GM19468 (cell line): ENCODE data around the gene CFAP210.

Source experiments
- ATAC-seq: cut with Tn5 transposase; IDR thresholded peaks from one replicate; pipeline ENCODE4 v1.9.1; 2021; ENCODE audit warnings: mild to moderate bottlenecking, moderate library complexity, moderate number of reproducible peaks; ENCODE audit not compliant: unreplicated experiment; ENCODE audit errors: extremely low read depth

CFAP210 gene

DNA sequence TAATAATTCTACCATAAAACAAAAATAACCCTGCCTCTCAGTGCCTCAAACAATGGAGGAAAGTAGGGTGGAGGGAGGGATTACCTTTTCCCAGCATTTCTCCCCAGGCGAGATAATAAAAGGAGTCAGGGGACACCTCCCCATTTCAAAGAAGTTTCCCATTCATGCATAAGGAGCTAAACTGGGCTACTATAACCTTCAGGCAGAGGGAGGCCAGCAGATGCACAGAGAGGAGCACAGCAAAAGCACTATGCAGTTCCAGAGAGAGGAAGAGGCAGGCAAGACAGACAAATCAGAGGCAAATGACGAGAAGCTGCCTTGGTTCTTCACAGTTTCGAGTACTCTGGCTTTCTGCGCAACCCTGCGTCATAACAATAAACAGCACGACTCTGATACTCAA lies 17.4 kb downstream of the CFAP210 start:
- no peak for ATAC-seq

GRCh38 chr2:169676357-169676756 lies 17.8 kb downstream of the CFAP210 start:
- no peak for ATAC-seq

- ATAC-seq = no peak
Measured at GRCh38 chr2:169673921-169674320, 20.3 kb downstream of the CFAP210 start.

GRCh38 chr2:169673106-169673505 lies 21.1 kb downstream of the CFAP210 start:
- no peak for ATAC-seq

- ATAC-seq = no peak
Measured at GRCh38 chr2:169672406-169672805, 21.8 kb downstream of the CFAP210 start.

DNA sequence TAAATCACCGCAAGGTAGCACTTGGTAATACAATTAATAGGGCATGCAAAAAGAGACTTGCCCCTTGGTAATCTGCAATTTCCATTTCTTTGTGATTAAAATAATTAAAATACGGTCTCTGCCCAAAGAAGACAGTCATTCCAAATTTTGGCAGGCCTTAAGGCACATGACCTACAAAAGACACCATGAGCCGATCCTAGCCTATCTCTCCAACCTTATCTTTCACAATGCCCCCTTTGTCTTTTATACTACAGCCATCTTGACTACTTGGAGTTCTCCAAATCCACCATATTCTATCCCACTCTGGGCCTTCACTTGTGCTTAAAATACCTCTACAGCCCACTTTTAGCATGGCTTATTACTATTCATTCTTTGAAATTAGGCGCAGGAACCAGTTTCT lies 23.3 kb downstream of the CFAP210 start:
- no peak for ATAC-seq

GRCh38 chr2:169670215-169670651 lies 24.0 kb downstream of the CFAP210 start:
- no peak for ATAC-seq

DNA sequence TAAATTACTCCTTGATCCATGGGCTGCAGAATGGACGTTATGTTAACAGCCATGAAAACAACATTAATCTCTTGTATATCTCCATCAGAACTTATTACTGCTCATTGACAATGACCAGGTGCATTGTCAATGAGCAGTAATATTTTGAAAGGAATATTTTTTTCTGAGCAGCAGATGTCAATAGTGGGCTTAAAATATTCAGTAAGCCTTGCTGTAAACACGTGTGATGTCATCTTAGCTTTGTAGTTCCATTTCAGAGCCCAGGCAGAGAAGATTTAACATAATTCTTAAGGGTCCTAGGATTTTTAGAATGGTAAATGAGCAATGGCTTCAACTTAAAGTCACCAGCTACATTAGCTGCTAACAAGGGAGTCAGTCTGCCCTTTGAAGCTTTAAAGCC lies 26.6 kb downstream of the CFAP210 start:
- ATAC-seq = no peak

DNA sequence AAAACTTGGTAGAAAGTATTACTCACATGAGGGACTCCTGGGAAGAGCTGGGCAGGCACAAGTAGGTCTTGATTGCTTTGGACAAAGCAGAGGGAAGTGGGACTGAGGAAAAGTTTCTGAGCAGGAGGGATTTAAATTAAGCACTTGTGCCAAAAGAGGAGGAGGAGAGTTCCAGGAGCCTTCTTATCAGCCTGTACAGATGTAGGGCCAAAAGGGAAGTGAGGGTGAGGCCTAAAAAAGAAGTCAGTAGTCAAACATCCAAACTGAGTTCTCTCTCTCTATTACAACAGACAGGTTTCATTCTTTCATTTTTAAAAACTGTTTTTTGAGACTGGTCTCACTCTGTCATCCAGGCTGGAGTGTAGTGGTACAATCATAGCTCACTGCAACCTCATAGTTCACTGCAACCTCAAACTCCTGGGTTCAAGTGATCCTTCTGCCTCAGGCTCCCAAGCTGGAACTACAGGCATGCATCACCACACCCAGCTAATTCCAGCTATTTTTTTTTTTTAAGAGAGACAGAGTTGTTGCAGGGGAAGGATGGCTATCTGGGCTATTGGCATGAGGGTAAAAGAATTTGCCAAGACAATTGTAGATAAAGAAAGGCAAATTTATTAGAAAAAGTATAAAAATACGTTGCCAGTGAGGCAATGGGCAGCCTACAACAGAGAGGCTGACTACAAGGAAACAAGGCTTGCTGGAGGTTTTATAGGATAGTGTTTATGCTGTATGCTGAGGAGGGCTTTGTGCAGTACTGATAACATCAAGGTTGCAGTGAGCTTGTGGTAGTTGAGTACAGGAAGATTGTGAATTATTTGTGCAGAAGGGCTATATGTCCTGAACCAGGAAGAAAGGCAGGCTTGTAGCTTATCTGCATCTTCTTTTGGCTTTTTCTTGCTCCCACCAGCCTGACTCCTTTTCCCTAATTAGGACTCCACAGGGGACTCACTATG lies 29.0 kb downstream of the CFAP210 start:
- ATAC-seq = no peak

DNA sequence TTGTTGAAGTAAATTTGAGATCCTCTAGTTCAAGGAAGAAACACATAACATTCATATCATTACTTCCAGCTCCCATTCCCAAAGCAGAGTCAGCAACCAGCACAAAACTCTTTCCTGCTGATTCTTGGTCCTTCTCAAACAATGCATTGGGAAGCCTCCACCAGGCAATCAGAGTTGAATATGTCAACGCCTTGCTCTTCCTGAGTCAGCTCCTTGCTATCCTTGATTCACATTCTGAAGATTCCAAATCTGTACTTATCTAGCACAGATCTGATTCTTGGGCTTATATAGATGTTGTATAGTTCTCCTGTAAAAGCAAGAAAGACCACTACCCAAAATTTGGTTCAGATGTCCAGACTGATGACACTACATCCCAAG lies 29.6 kb downstream of the CFAP210 start:
- no peak for ATAC-seq

GRCh38 chr2:169663247-169663646 lies 31.0 kb downstream of the CFAP210 start:
- ATAC-seq = no peak

DNA sequence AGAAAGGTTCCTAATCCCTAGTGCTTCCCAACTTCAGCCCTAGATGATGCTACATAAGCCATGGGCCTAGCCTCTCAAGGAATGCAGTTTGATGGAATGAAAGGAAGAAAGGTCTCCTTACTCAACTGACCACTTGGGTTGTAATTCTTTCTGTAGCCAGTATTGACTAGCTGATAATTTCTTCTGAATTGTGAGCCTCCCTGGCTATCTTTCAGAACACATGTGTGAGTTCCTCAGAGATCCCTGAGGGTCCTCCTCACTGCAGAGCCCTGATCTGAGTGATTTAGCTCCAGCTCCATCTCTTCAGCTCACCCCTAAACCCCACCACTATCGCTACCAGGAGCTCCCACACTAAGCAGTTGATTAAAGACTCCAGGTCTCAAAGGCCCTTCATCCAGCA lies 31.5 kb downstream of the CFAP210 start:
- ATAC-seq = no peak

- no peak for ATAC-seq
Measured at GRCh38 chr2:169661265-169661664, 32.9 kb downstream of the CFAP210 start.

- no peak for ATAC-seq
Measured at GRCh38 chr2:169659320-169659719, 34.9 kb downstream of the CFAP210 start.

GRCh38 chr2:169658877-169659276 lies 35.3 kb downstream of the CFAP210 start:
- ATAC-seq = no peak

GRCh38 chr2:169656164-169656563 lies 38.0 kb downstream of the CFAP210 start:
- no peak for ATAC-seq

- no peak for ATAC-seq
Measured at GRCh38 chr2:169653636-169654035, 40.6 kb downstream of the CFAP210 start.

- no peak for ATAC-seq
Measured at GRCh38 chr2:169649278-169649677, 44.9 kb downstream of the CFAP210 start.

GRCh38 chr2:169647496-169647895 lies 46.7 kb downstream of the CFAP210 start:
- no peak for ATAC-seq

DNA sequence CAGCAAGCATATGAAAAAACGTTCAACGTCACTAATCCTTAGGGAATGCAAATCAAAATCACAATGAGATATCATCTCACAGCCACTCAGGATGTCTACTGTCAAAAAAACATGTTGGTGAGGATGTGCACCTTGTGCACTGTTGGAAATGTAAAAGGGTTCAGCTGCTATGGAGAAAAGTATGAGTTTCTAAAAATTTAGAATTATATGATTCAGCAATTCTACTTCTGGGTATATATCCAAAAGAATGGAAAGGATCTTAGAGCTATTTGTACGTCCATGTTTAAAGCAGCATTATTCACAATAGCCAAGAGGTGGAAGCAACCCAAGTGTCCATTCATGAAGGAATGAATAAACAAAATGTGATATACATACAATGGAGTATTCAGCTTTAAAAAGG lies 50.0 kb downstream of the CFAP210 start:
- no peak for ATAC-seq

- no peak for ATAC-seq
Measured at GRCh38 chr2:169641464-169641863, 52.7 kb downstream of the CFAP210 start.

GRCh38 chr2:169640104-169640503 lies 54.1 kb downstream of the CFAP210 start:
- no peak for ATAC-seq
